IPS-NIHi7 (cell line): ENCODE results near the gene MYLK.

Experiments
- DNase-seq: peaks from one replicate; pipeline ENCODE4 v3.0.0; 2012; ENCODE audit warnings: mixed read lengths; ENCODE audit errors: extremely low spot score

Gene MYLK

GRCh38 chr3:123672429-123673146 is 211.5 kb downstream of the MYLK start:
- DNase-seq, result no peak

GRCh38 chr3:123670743-123671142 is 213.4 kb downstream of the MYLK start:
- no peak for DNase-seq

GRCh38 chr3:123668906-123669305 is 215.2 kb downstream of the MYLK start:
- DNase-seq, result no peak

- no peak for DNase-seq
Observed at GRCh38 chr3:123667784-123668183, 216.3 kb downstream of the MYLK start.

GRCh38 chr3:123664753-123665152 is 219.4 kb downstream of the MYLK start:
- DNase-seq, result no peak

- no peak for DNase-seq
Observed at GRCh38 chr3:123663977-123664376, 220.2 kb downstream of the MYLK start.

- no peak for DNase-seq
Observed at GRCh38 chr3:123661973-123662372, 222.2 kb downstream of the MYLK start.

GRCh38 chr3:123660900-123661299 is 223.2 kb downstream of the MYLK start:
- DNase-seq, result no peak

- no peak for DNase-seq
Observed at GRCh38 chr3:123660141-123660675, 223.9 kb downstream of the MYLK start.

- no peak for DNase-seq
Observed at GRCh38 chr3:123658852-123659206, 225.3 kb downstream of the MYLK start.

GRCh38 chr3:123658118-123658851 is 225.8 kb downstream of the MYLK start:
- DNase-seq, result no peak

GRCh38 chr3:123657568-123657967 is 226.6 kb downstream of the MYLK start:
- no peak for DNase-seq

- no peak for DNase-seq
Observed at GRCh38 chr3:123657111-123657510, 227.0 kb downstream of the MYLK start.

- DNase-seq, result no peak
Observed at GRCh38 chr3:123656691-123657090, 227.4 kb downstream of the MYLK start.

- no peak for DNase-seq
Observed at GRCh38 chr3:123656274-123656673, 227.9 kb downstream of the MYLK start.

- DNase-seq, result no peak
Observed at GRCh38 chr3:123655400-123655799, 228.7 kb downstream of the MYLK start.

GRCh38 chr3:123653221-123653682 is 230.9 kb downstream of the MYLK start:
- DNase-seq, result no peak

GRCh38 chr3:123652342-123652984 is 231.7 kb downstream of the MYLK start:
- DNase-seq, result peak; percentile 90

- peak; percentile 30 for DNase-seq
Observed at GRCh38 chr3:123651449-123652341, 232.4 kb downstream of the MYLK start.

GRCh38 chr3:123650101-123650500 is 234.0 kb downstream of the MYLK start:
- DNase-seq, result no peak

- DNase-seq, result no peak
Observed at GRCh38 chr3:123648696-123649405, 235.3 kb downstream of the MYLK start.
